AG09319 (cell line): ENCODE results near the gene HSF5.

Experiments
- DNase-seq: peaks from one replicate; pipeline ENCODE4 v3.0.0-alpha.2; 2010; ENCODE audit warnings: low read depth; ENCODE audit errors: extremely low read depth
- CTCF ChIP-seq: IDR thresholded peaks from 2 replicates; pipeline ENCODE4 v1.5.1; 2011; ENCODE audit warnings: low read depth, mild to moderate bottlenecking, inconsistent platforms, low read length, moderate library complexity

Gene HSF5

GRCh38 chr17:58388302-58389190, 99.7 kb downstream of the HSF5 start:
- no peak for DNase-seq
- TF ChIP-seq CTCF, result no peak

GRCh38 chr17:58387834-58388233, 100.4 kb downstream of the HSF5 start:
- no peak for TF ChIP-seq CTCF
- DNase-seq, result no peak

GRCh38 chr17:58386708-58387107, 101.5 kb downstream of the HSF5 start:
- DNase-seq, result no peak
- no peak for TF ChIP-seq CTCF

GRCh38 chr17:58385359-58385899, 102.8 kb downstream of the HSF5 start:
- TF ChIP-seq CTCF, result no peak
- no peak for DNase-seq

- no peak for TF ChIP-seq CTCF
Observed at GRCh38 chr17:58384897-58385296, 103.3 kb downstream of the HSF5 start.

GRCh38 chr17:58383892-58384462, 104.2 kb downstream of the HSF5 start:
- DNase-seq, result no peak
- no peak for TF ChIP-seq CTCF

More at GRCh38 chr17:58384897-58385296, 103.3 kb downstream of the HSF5 start:
- DNase-seq, result no peak

GRCh38 chr17:58382872-58383242, 105.4 kb downstream of the HSF5 start:
- DNase-seq, result no peak
- TF ChIP-seq CTCF, result no peak
